ENCODE results near the gene IQSEC3.
"Not testable (repeated sequence)": the region's sequence is repeated elsewhere in the genome, so short reads cannot be mapped to it uniquely, and the experiment has no call there.

IQSEC3 gene

GRCh38 chr12:121647-122046 lies 55.1 kb downstream of the IQSEC3 start:
- Mint-ChIP-seq H3K27me3 (ENCODE audit: low read depth) (no peaks in the 10 kb centered on the region), H3K4me1 (ENCODE audit: low read depth) (no peaks in the 10 kb centered on the region), H3K9me3 (no peaks in the 10 kb centered on the region), H3K36me3 (ENCODE audit: low read depth) (no peaks in the 10 kb centered on the region), H3K4me3 (no peak overlapping the region), H3K27ac (no peak overlapping the region)

- H3K36me3 Mint-ChIP-seq (ENCODE audit: low read depth) = no peaks in the 10 kb centered on the region
- no peak overlapping the region for H3K27ac Mint-ChIP-seq
- H3K4me1 Mint-ChIP-seq (ENCODE audit: low read depth) = no peaks in the 10 kb centered on the region
- H3K9me3 Mint-ChIP-seq = no peaks in the 10 kb centered on the region
- H3K27me3 Mint-ChIP-seq (ENCODE audit: low read depth) = no peaks in the 10 kb centered on the region
- H3K4me3 Mint-ChIP-seq = no peak overlapping the region
These were observed 58.5 kb downstream of the IQSEC3 start for GRCh38 chr12:125075-125474.

- Mint-ChIP-seq H3K27me3 (ENCODE audit: low read depth) (no peaks in the 10 kb centered on the region), H3K9me3 (no peaks in the 10 kb centered on the region), H3K4me1 (ENCODE audit: low read depth) (no peaks in the 10 kb centered on the region), H3K4me3 (no peak overlapping the region), H3K36me3 (ENCODE audit: low read depth) (no peaks in the 10 kb centered on the region), H3K27ac (no peak overlapping the region)
These were observed 59.0 kb downstream of the IQSEC3 start for GRCh38 chr12:125566-125965.

GRCh38 chr12:128079-128478 lies 61.5 kb downstream of the IQSEC3 start:
- H3K27me3 Mint-ChIP-seq (ENCODE audit: low read depth) = no peaks in the 10 kb centered on the region
- no peaks in the 10 kb centered on the region for H3K36me3 Mint-ChIP-seq (ENCODE audit: low read depth)
- no peak overlapping the region for H3K4me3 Mint-ChIP-seq

GRCh38 chr12:129001-129400 lies 62.4 kb downstream of the IQSEC3 start:
- no peaks in the 10 kb centered on the region for H3K9me3 Mint-ChIP-seq
- no peak overlapping the region for H3K27ac Mint-ChIP-seq
- H3K27me3 Mint-ChIP-seq (ENCODE audit: low read depth) = no peaks in the 10 kb centered on the region
- no peak overlapping the region for H3K4me3 Mint-ChIP-seq
- H3K36me3 Mint-ChIP-seq (ENCODE audit: low read depth) = no peaks in the 10 kb centered on the region
- H3K4me1 Mint-ChIP-seq (ENCODE audit: low read depth) = no peaks in the 10 kb centered on the region

More at GRCh38 chr12:128079-128478, 61.5 kb downstream of the IQSEC3 start:
- Mint-ChIP-seq H3K4me1 (ENCODE audit: low read depth) (no peaks in the 10 kb centered on the region), H3K9me3 (no peaks in the 10 kb centered on the region), H3K27ac (no peak overlapping the region)

- Mint-ChIP-seq H3K4me3 (no peak overlapping the region), H3K4me1 (ENCODE audit: low read depth) (no peaks in the 10 kb centered on the region), H3K9me3 (no peaks in the 10 kb centered on the region), H3K27ac (no peak overlapping the region), H3K27me3 (ENCODE audit: low read depth) (no peaks in the 10 kb centered on the region), H3K36me3 (ENCODE audit: low read depth) (no peaks in the 10 kb centered on the region)
These were observed 64.0 kb downstream of the IQSEC3 start for GRCh38 chr12:130519-130918.

- Mint-ChIP-seq H3K27ac (no peak overlapping the region), H3K9me3 (no peaks in the 10 kb centered on the region), H3K27me3 (ENCODE audit: low read depth) (no peaks in the 10 kb centered on the region), H3K36me3 (ENCODE audit: low read depth) (no peaks in the 10 kb centered on the region), H3K4me1 (ENCODE audit: low read depth) (no peaks in the 10 kb centered on the region), H3K4me3 (no peak overlapping the region)
These were observed 64.4 kb downstream of the IQSEC3 start for GRCh38 chr12:131008-131407.

GRCh38 chr12:131732-132495 lies 65.3 kb downstream of the IQSEC3 start:
- no peaks in the 10 kb centered on the region for H3K27me3 Mint-ChIP-seq (ENCODE audit: low read depth)
- H3K27ac Mint-ChIP-seq = no peak overlapping the region
- no peaks in the 10 kb centered on the region for H3K9me3 Mint-ChIP-seq
- H3K4me3 Mint-ChIP-seq = no peak overlapping the region
- H3K36me3 Mint-ChIP-seq (ENCODE audit: low read depth) = no peaks in the 10 kb centered on the region
- H3K4me1 Mint-ChIP-seq (ENCODE audit: low read depth) = no peaks in the 10 kb centered on the region

GRCh38 chr12:133616-134232 lies 67.2 kb downstream of the IQSEC3 start:
- not testable (repeated sequence) for H3K36me3 Mint-ChIP-seq (ENCODE audit: low read depth); H3K9me3 Mint-ChIP-seq; H3K27me3 Mint-ChIP-seq (ENCODE audit: low read depth); H3K4me1 Mint-ChIP-seq (ENCODE audit: low read depth); H3K27ac Mint-ChIP-seq; H3K4me3 Mint-ChIP-seq

GRCh38 chr12:135138-135537 lies 68.6 kb downstream of the IQSEC3 start:
- H3K4me1 Mint-ChIP-seq (ENCODE audit: low read depth) = no peaks in the 10 kb centered on the region
- H3K36me3 Mint-ChIP-seq (ENCODE audit: low read depth) = no peaks in the 10 kb centered on the region
- H3K27ac Mint-ChIP-seq = no peak overlapping the region
- H3K9me3 Mint-ChIP-seq = no peaks in the 10 kb centered on the region
- no peak overlapping the region for H3K4me3 Mint-ChIP-seq
- peaks cover 14% of the 10 kb centered on the region for H3K27me3 Mint-ChIP-seq (ENCODE audit: low read depth)

GRCh38 chr12:138171-138897 lies 71.8 kb downstream of the IQSEC3 start:
- no peaks in the 10 kb centered on the region for H3K36me3 Mint-ChIP-seq (ENCODE audit: low read depth)
- no peak overlapping the region for H3K4me3 Mint-ChIP-seq
- no peaks in the 10 kb centered on the region for H3K9me3 Mint-ChIP-seq
- no peak overlapping the region for H3K27ac Mint-ChIP-seq
- H3K4me1 Mint-ChIP-seq (ENCODE audit: low read depth) = no peaks in the 10 kb centered on the region
- H3K27me3 Mint-ChIP-seq (ENCODE audit: low read depth) = peaks cover 28% of the 10 kb centered on the region

- Mint-ChIP-seq H3K4me3 (peak overlapping the region; percentile 17), H3K27me3 (ENCODE audit: low read depth) (peaks cover 28% of the 10 kb centered on the region), H3K27ac (peak overlapping the region; percentile 26), H3K4me1 (ENCODE audit: low read depth) (no peaks in the 10 kb centered on the region), H3K9me3 (no peaks in the 10 kb centered on the region), H3K36me3 (ENCODE audit: low read depth) (no peaks in the 10 kb centered on the region)
These were observed 72.4 kb downstream of the IQSEC3 start for GRCh38 chr12:138898-139534.

GRCh38 chr12:139585-139984 lies 73.0 kb downstream of the IQSEC3 start:
- H3K9me3 Mint-ChIP-seq = no peaks in the 10 kb centered on the region
- peaks cover 4% of the 10 kb centered on the region for H3K4me1 Mint-ChIP-seq (ENCODE audit: low read depth)
- H3K36me3 Mint-ChIP-seq (ENCODE audit: low read depth) = no peaks in the 10 kb centered on the region
- H3K27ac Mint-ChIP-seq = no peak overlapping the region
- H3K4me3 Mint-ChIP-seq = peak overlapping the region; percentile 17
- peaks cover 28% of the 10 kb centered on the region for H3K27me3 Mint-ChIP-seq (ENCODE audit: low read depth)

GRCh38 chr12:140162-140561 lies 73.6 kb downstream of the IQSEC3 start:
- no peak overlapping the region for H3K27ac Mint-ChIP-seq
- peaks cover 7% of the 10 kb centered on the region for H3K4me1 Mint-ChIP-seq (ENCODE audit: low read depth)
- no peaks in the 10 kb centered on the region for H3K36me3 Mint-ChIP-seq (ENCODE audit: low read depth)
- no peaks in the 10 kb centered on the region for H3K9me3 Mint-ChIP-seq
- no peak overlapping the region for H3K4me3 Mint-ChIP-seq
- peaks cover 28% of the 10 kb centered on the region for H3K27me3 Mint-ChIP-seq (ENCODE audit: low read depth)
